Liver (tissue), 9 donors: ENCODE measurements around the gene RYR2. TPM values are rescaled to one million over a fixed set of nuclear protein-coding genes. Genes with fewer than 3 reads are reported as not detected.

ENCODE experiments used
- DNase-seq: peaks from one replicate; pipeline ENCODE4 v3.0.0-alpha.2; 2017; ENCODE audit warnings: low spot score
- H3K27ac ChIP-seq, 2 donors: one replicate each; pipeline ENCODE4 v1.7.0; 2013; ENCODE audit warnings: inconsistent platforms in 2 of 2, low read length in 2 of 2, control low read depth in 1 of 2, low read depth in 1 of 2, mild to moderate bottlenecking in 1 of 2
- H3K27me3 ChIP-seq, 4 donors: one replicate each; pipeline versions ENCODE4 v1.6.1 to v1.7.0; 2013; ENCODE audit warnings: low read length in 3 of 4, inconsistent platforms in 1 of 4, mild to moderate bottlenecking in 1 of 4, moderate library complexity in 1 of 4; ENCODE audit not compliant: control insufficient read depth in 4 of 4, insufficient read depth in 4 of 4
- H3K36me3 ChIP-seq, 4 donors: one replicate each; pipeline versions ENCODE4 v1.6.1 to v1.7.0; 2013; ENCODE audit warnings: low read length in 3 of 4, mild to moderate bottlenecking in 3 of 4, low read depth in 1 of 4, moderate library complexity in 1 of 4; ENCODE audit not compliant: control insufficient read depth in 4 of 4, insufficient read depth in 3 of 4
- H3K4me1 ChIP-seq, 4 donors: one replicate each; pipeline versions ENCODE4 v1.6.1 to v1.7.0; 2013; ENCODE audit warnings: low read length in 3 of 4, mild to moderate bottlenecking in 3 of 4, moderate library complexity in 1 of 4; ENCODE audit not compliant: control insufficient read depth in 4 of 4, insufficient read depth in 4 of 4
- H3K4me3 ChIP-seq, 3 donors: one replicate each; pipeline versions ENCODE4 v1.6.1 to v1.7.0; 2013; ENCODE audit warnings: low read length in 3 of 3, control low read depth in 1 of 3, low read depth in 1 of 3, mild to moderate bottlenecking in 1 of 3
- H3K9ac ChIP-seq, 2 donors: one replicate each; pipeline ENCODE4 v1.7.0; 2013; ENCODE audit warnings: low read length in 2 of 2, mild to moderate bottlenecking in 2 of 2, moderate library complexity in 2 of 2, control low read depth in 1 of 2, low read depth in 1 of 2
- H3K9me3 ChIP-seq, 4 donors: one replicate each; pipeline versions ENCODE4 v1.6.1 to v1.7.0; 2013; ENCODE audit warnings: low read length in 3 of 4; ENCODE audit not compliant: control insufficient read depth in 4 of 4
- ATF3 ChIP-seq: IDR thresholded peaks from 2 replicates; pipeline ENCODE4 v1.6.1; 2016; ENCODE audit warnings: antibody characterized with exemption
- EGR1 ChIP-seq, 2 donors: IDR thresholded peaks; 2 replicates each; pipeline ENCODE4 v1.6.1; 2016 to 2018; ENCODE audit warnings: antibody characterized with exemption in 2 of 2, low read depth in 2 of 2
- FOXA2 ChIP-seq: IDR thresholded peaks from 2 replicates; pipeline ENCODE4 v1.6.1; 2016; ENCODE audit warnings: antibody characterized with exemption
- NR2F2 ChIP-seq: IDR thresholded peaks from 2 replicates; pipeline ENCODE4 v1.6.1; 2016; ENCODE audit warnings: antibody characterized with exemption
- RAD21 ChIP-seq, 2 donors: IDR thresholded peaks; 2 replicates each; pipeline ENCODE4 v1.6.1; 2016; ENCODE audit warnings: antibody characterized with exemption in 2 of 2, mild to moderate bottlenecking in 2 of 2
- RXRA ChIP-seq, 2 donors: IDR thresholded peaks; 2 replicates each; pipeline ENCODE4 v1.6.1; 2017 to 2018; ENCODE audit warnings: antibody characterized with exemption in 2 of 2, mild to moderate bottlenecking in 1 of 2
- SP1 ChIP-seq: IDR thresholded peaks from 2 replicates; pipeline ENCODE4 v1.6.1; 2018; ENCODE audit warnings: antibody characterized with exemption, mild to moderate bottlenecking
- TAF1 ChIP-seq: conservative IDR thresholded peaks from 2 replicates; pipeline ENCODE4 v1.6.1; 2016; ENCODE audit warnings: antibody characterized with exemption, mild to moderate bottlenecking
- YY1 ChIP-seq: IDR thresholded peaks from 2 replicates; pipeline ENCODE4 v1.6.1; 2016; ENCODE audit warnings: antibody characterized with exemption, mild to moderate bottlenecking
- WGBS: extraction: QIAGEN DNeasy Blood & Tissue Kit; methylation state at CpG from one replicate; pipeline ENCODE4 v1.1.7; 2013; 5-methylcytosine and 5-hydroxymethylcytosine counted together
- polyA plus RNA-seq, 2 donors: library from polyadenylated mRNA; stranded (reverse) in 1 of 2; unstranded in 1 of 2; fragments of 200-250 nt in 1 of 2; fragments of >200 nt in 1 of 2; fragmentation: Nextera tagmentation in 1 of 2; extraction: Ambion mirVana in 1 of 2; gene quantifications; one replicate each; pipeline versions ENCODE4 v1.2.1 to v1.2.3, GENCODE V29; 2013 to 2015
- total RNA-seq, 2 donors: library from RNA; depleted of rRNA; stranded (reverse); fragments of >200 nt; gene quantifications; one replicate each; pipeline ENCODE4 v1.2.3, GENCODE V29; 2014
- TF ChIP-seq, protein P1 (sequence below): IDR thresholded peaks from 2 replicates; pipeline ENCODE4 v1.6.1; 2016; ENCODE audit warnings: antibody characterized with exemption, mild to moderate bottlenecking
- TF ChIP-seq, protein P2 (sequence below): fragments of 150-350 bp; IDR thresholded peaks from 2 replicates; pipeline ENCODE4 v1.5.1; 2017; ENCODE audit warnings: improper control_type of control experiment, low read depth, low read length; ENCODE audit not compliant: missing input control
- TF ChIP-seq, protein P3 (sequence below): IDR thresholded peaks from 2 replicates; pipeline ENCODE4 v1.6.1; 2016; ENCODE audit warnings: antibody characterized with exemption
- donor health status: healthy.
- donor health status: healthy.
- donor health status: healthy.
- donor health status: healthy.
- donor health status: healthy.

RYR2 gene
- total and polyA plus RNA-seq, 4 donors: 0.06 to 0.75 (median 0.31) TPM

DNA sequence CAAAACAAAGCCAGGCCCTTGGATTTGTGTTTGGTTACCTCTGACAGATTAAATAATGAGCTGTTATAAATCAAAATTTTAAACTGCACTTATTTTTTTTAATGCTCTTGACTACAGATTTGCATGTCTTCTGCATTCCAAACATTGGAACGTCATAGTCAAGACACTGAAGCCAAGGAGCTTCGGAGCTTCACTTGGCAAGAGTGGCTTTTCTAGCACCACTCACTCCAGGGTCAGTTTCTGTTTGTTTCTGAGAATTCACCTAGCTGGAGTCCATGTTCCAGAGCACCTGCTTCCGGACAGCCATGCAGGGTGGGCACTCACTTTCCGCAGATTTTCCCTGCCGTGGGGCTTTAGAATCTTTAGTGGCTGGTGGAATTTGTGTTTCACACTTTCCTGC, 645.8 kb downstream of the RYR2 start:
- no peak for DNase-seq
- H3K27ac ChIP-seq: no peak overlapping the region
- H3K9me3 ChIP-seq: no peaks in the 10 kb centered on the region
- no peaks in the 10 kb centered on the region for H3K27me3 ChIP-seq
- WGBS: 80% methylated on average over 5 of the region's 5 CpGs
- no peak overlapping the region for H3K4me3 ChIP-seq
- H3K4me1 ChIP-seq: no peaks in the 10 kb centered on the region
- H3K36me3 ChIP-seq: no peaks in the 10 kb centered on the region
- TF ChIP-seq NR2F2: no peak
- TF ChIP-seq, protein P1, sequence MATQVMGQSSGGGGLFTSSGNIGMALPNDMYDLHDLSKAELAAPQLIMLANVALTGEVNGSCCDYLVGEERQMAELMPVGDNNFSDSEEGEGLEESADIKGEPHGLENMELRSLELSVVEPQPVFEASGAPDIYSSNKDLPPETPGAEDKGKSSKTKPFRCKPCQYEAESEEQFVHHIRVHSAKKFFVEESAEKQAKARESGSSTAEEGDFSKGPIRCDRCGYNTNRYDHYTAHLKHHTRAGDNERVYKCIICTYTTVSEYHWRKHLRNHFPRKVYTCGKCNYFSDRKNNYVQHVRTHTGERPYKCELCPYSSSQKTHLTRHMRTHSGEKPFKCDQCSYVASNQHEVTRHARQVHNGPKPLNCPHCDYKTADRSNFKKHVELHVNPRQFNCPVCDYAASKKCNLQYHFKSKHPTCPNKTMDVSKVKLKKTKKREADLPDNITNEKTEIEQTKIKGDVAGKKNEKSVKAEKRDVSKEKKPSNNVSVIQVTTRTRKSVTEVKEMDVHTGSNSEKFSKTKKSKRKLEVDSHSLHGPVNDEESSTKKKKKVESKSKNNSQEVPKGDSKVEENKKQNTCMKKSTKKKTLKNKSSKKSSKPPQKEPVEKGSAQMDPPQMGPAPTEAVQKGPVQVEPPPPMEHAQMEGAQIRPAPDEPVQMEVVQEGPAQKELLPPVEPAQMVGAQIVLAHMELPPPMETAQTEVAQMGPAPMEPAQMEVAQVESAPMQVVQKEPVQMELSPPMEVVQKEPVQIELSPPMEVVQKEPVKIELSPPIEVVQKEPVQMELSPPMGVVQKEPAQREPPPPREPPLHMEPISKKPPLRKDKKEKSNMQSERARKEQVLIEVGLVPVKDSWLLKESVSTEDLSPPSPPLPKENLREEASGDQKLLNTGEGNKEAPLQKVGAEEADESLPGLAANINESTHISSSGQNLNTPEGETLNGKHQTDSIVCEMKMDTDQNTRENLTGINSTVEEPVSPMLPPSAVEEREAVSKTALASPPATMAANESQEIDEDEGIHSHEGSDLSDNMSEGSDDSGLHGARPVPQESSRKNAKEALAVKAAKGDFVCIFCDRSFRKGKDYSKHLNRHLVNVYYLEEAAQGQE: no peak
- TF ChIP-seq ATF3: no peak
- no peak for TF ChIP-seq TAF1
- no peak for TF ChIP-seq FOXA2
- TF ChIP-seq, protein P2, sequence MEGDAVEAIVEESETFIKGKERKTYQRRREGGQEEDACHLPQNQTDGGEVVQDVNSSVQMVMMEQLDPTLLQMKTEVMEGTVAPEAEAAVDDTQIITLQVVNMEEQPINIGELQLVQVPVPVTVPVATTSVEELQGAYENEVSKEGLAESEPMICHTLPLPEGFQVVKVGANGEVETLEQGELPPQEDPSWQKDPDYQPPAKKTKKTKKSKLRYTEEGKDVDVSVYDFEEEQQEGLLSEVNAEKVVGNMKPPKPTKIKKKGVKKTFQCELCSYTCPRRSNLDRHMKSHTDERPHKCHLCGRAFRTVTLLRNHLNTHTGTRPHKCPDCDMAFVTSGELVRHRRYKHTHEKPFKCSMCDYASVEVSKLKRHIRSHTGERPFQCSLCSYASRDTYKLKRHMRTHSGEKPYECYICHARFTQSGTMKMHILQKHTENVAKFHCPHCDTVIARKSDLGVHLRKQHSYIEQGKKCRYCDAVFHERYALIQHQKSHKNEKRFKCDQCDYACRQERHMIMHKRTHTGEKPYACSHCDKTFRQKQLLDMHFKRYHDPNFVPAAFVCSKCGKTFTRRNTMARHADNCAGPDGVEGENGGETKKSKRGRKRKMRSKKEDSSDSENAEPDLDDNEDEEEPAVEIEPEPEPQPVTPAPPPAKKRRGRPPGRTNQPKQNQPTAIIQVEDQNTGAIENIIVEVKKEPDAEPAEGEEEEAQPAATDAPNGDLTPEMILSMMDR: no peak
- no peak for TF ChIP-seq RXRA (IDR thresholded peaks at IDR 0.05)
- TF ChIP-seq, protein P3, sequence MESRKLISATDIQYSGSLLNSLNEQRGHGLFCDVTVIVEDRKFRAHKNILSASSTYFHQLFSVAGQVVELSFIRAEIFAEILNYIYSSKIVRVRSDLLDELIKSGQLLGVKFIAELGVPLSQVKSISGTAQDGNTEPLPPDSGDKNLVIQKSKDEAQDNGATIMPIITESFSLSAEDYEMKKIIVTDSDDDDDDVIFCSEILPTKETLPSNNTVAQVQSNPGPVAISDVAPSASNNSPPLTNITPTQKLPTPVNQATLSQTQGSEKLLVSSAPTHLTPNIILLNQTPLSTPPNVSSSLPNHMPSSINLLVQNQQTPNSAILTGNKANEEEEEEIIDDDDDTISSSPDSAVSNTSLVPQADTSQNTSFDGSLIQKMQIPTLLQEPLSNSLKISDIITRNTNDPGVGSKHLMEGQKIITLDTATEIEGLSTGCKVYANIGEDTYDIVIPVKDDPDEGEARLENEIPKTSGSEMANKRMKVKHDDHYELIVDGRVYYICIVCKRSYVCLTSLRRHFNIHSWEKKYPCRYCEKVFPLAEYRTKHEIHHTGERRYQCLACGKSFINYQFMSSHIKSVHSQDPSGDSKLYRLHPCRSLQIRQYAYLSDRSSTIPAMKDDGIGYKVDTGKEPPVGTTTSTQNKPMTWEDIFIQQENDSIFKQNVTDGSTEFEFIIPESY: no peak
- TF ChIP-seq RAD21 (IDR thresholded peaks at IDR 0.05): no peak
- TF ChIP-seq SP1: no peak
- TF ChIP-seq YY1: no peak
- no peak overlapping the region for H3K9ac ChIP-seq

DNA sequence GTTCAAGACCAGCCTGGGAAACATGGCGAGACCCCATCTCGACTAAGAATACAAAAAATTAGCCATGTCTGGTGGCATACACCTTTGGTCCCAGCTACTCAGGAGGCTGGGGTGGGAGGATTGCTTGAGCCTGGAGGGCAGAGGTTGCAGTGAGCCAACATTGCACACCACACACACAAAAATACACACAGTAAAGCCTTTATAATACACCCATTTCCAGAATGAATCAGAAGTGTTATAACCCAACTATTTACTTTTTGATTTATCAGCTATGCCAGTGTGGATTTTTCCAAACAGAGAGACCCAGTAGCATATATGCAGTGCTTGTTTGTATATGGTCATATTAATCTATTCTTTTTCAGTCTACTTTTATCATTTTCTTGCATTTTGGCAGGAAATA, 648.7 kb downstream of the RYR2 start:
- no peaks in the 10 kb centered on the region for H3K4me1 ChIP-seq
- no peak overlapping the region for H3K4me3 ChIP-seq
- TF ChIP-seq, protein P3: no peak
- TF ChIP-seq RAD21 (IDR thresholded peaks at IDR 0.05) (no peak), EGR1 (IDR thresholded peaks at IDR 0.05; ENCODE audit: low read depth in 2 of 2) (no peak)
- TF ChIP-seq, protein P1: no peak
- 87% methylated on average over 2 of the region's 2 CpGs for WGBS
- DNase-seq: no peak
- H3K27me3 ChIP-seq: no peaks in the 10 kb centered on the region
- H3K9ac ChIP-seq: no peak overlapping the region
- no peaks in the 10 kb centered on the region for H3K9me3 ChIP-seq
- no peak overlapping the region for H3K27ac ChIP-seq
- H3K36me3 ChIP-seq: no peaks in the 10 kb centered on the region
